H1 (cell line): ENCODE measurements around the gene ERH. TPM values are rescaled to one million over a fixed set of nuclear protein-coding genes. Genes with fewer than 3 reads are reported as not detected.

Experiments
- CTCF ChIA-PET: fragments of 300-600 bp; sonication (Branson Sonifier 250); formaldehyde crosslinking; loops from one replicate; lab custom pipeline; 2021; ENCODE audit not compliant: partially characterized antibody; lab: Charles Lee
- POLR2A ChIA-PET: fragments of 300-600 bp; sonication (Branson Sonifier 250); formaldehyde crosslinking; loops from one replicate; lab custom pipeline; 2021; ENCODE audit warnings: inconsistent platforms; ENCODE audit not compliant: partially characterized antibody; lab: Charles Lee
- DNase-seq, 2 experiments: peaks; one replicate each; pipeline versions ENCODE4 v3.0.0 to v3.0.0-alpha.2; 2010 to 2022; ENCODE audit warnings: low spot score in 2 of 2, low read depth in 1 of 2, mixed read lengths in 1 of 2
- FAIRE-seq: peaks from 2 replicates; lab custom pipeline; 2011; peaks lifted over from hg19 to GRCh38; lab: Jason Lieb, UNC
- H2AFZ ChIP-seq: 2 replicates; pipeline ENCODE4 v1.8.1; 2012; ENCODE audit warnings: low read length, inconsistent platforms
- H2AK5ac ChIP-seq: 2 replicates; pipeline ENCODE4 v1.6.1; 2013; ENCODE audit warnings: low read depth, low read length
- H2BK120ac ChIP-seq: replicated peaks from 2 replicates; pipeline ENCODE3; 2013; ENCODE audit warnings: low read depth, low read length, inconsistent platforms
- H2BK12ac ChIP-seq: 2 replicates; pipeline ENCODE4 v1.6.1; 2013; ENCODE audit warnings: low read depth, low read length
- H2BK15ac ChIP-seq: 2 replicates; pipeline ENCODE4 v1.6.1; 2013; ENCODE audit warnings: low read length
- H2BK20ac ChIP-seq: 2 replicates; pipeline ENCODE4 v1.6.1; 2013; ENCODE audit warnings: low read length
- H2BK5ac ChIP-seq: 2 replicates; pipeline ENCODE4 v1.6.1; 2013; ENCODE audit warnings: low read depth, low read length
- H3K14ac ChIP-seq: 2 replicates; pipeline ENCODE4 v1.6.1; 2013; ENCODE audit warnings: inconsistent platforms; ENCODE audit not compliant: insufficient read length
- H3K18ac ChIP-seq: 2 replicates; pipeline ENCODE4 v1.6.1; 2013; ENCODE audit warnings: low read length; ENCODE audit errors: extremely low read depth
- H3K23ac ChIP-seq: 2 replicates; pipeline ENCODE4 v1.6.1; 2013; ENCODE audit warnings: inconsistent platforms; ENCODE audit not compliant: insufficient read length
- H3K23me2 ChIP-seq: 2 replicates; pipeline ENCODE4 v1.6.1; 2013; ENCODE audit warnings: low read depth, low read length
- H3K27ac ChIP-seq: 2 replicates; pipeline ENCODE4 v1.6.1; 2011; ENCODE audit warnings: low read depth, low read length, inconsistent platforms
- H3K27me3 ChIP-seq, 4 experiments: replicated peaks in 1 of 4; 1 replicate in 1 of 4; 2 replicates in 3 of 4; pipeline versions ENCODE4 v1.6.1 to v1.8.1; 2011 to 2013; ENCODE audit warnings: low read length in 3 of 4, mild to moderate bottlenecking in 3 of 4, inconsistent platforms in 2 of 4, mixed read lengths in 2 of 4, moderate library complexity in 1 of 4; ENCODE audit not compliant: control insufficient read depth in 3 of 4, insufficient read depth in 3 of 4; ENCODE audit errors: extremely low read depth in 1 of 4
- H3K36me3 ChIP-seq, 4 experiments: 2 replicates each; pipeline versions ENCODE4 v1.6.1 to v1.8.1; 2011 to 2013; ENCODE audit warnings: mild to moderate bottlenecking in 4 of 4, low read length in 3 of 4, moderate library complexity in 2 of 4, control low read depth in 1 of 4, inconsistent platforms in 1 of 4; ENCODE audit not compliant: insufficient read depth in 4 of 4, control insufficient read depth in 2 of 4
- H3K4ac ChIP-seq: replicated peaks from 2 replicates; pipeline ENCODE3; 2013; ENCODE audit warnings: low read length, low read depth, mixed read lengths, inconsistent platforms; ENCODE audit not compliant: insufficient read length
- H3K4me1 ChIP-seq, 4 experiments: replicated peaks in 1 of 4; 1 replicate in 1 of 4; 2 replicates in 3 of 4; pipeline versions ENCODE4 v1.6.1 to v1.8.1; 2011 to 2013; ENCODE audit warnings: low read length in 3 of 4, inconsistent platforms in 2 of 4, mixed read lengths in 1 of 4; ENCODE audit not compliant: insufficient read depth in 4 of 4, control insufficient read depth in 3 of 4
- H3K4me2 ChIP-seq, 2 experiments: 2 replicates each; pipeline versions ENCODE4 v1.6.1 to v1.8.1; 2011 to 2013; ENCODE audit warnings: low read depth in 2 of 2, low read length in 2 of 2, control low read depth in 1 of 2, inconsistent platforms in 1 of 2, mild to moderate bottlenecking in 1 of 2; ENCODE audit not compliant: insufficient read depth in 1 of 2
- H3K4me3 ChIP-seq, 4 experiments: fragments of 200-600, 300-600 bp in 1 of 4; sonication (generic), shearing (Covaris generic), sonication (Bioruptor Twin) in 1 of 4; 2 replicates each; pipeline versions ENCODE4 v1.5.1 to v1.8.1; 2011 to 2016; ENCODE audit warnings: low read length in 4 of 4, low read depth in 3 of 4, control low read depth in 2 of 4, inconsistent platforms in 2 of 4, mild to moderate bottlenecking in 2 of 4, mixed read lengths in 1 of 4, moderate library complexity in 1 of 4; ENCODE audit not compliant: insufficient read depth in 2 of 4; ENCODE audit errors: extremely low read depth in 1 of 4
- H3K56ac ChIP-seq: replicated peaks from 2 replicates; pipeline ENCODE3; 2013; ENCODE audit warnings: low read depth, mild to moderate bottlenecking, mixed read lengths, low read length, inconsistent platforms; ENCODE audit not compliant: insufficient read length
- H3K79me1 ChIP-seq: 2 replicates; pipeline ENCODE4 v1.6.1; 2013; ENCODE audit warnings: low read depth, low read length, control low read depth
- H3K79me2 ChIP-seq, 2 experiments: 2 replicates each; pipeline versions ENCODE4 v1.6.1 to v1.8.1; 2012 to 2013; ENCODE audit warnings: low read length in 2 of 2, mild to moderate bottlenecking in 2 of 2, inconsistent platforms in 1 of 2; ENCODE audit not compliant: insufficient read depth in 2 of 2, control insufficient read depth in 1 of 2
- H3K9ac ChIP-seq, 4 experiments: replicated peaks in 1 of 4; 1 replicate in 1 of 4; 2 replicates in 3 of 4; pipeline versions ENCODE4 v1.6.1 to v1.8.1; 2011 to 2013; ENCODE audit warnings: low read depth in 3 of 4, low read length in 3 of 4, control low read depth in 2 of 4, mild to moderate bottlenecking in 2 of 4, moderate library complexity in 2 of 4, inconsistent platforms in 1 of 4; ENCODE audit errors: extremely low read depth in 1 of 4
- H3K9me3 ChIP-seq, 2 experiments: 2 replicates each; pipeline versions ENCODE4 v1.6.1 to v1.8.1; 2012 to 2013; ENCODE audit warnings: mild to moderate bottlenecking in 2 of 2, moderate library complexity in 2 of 2, control low read depth in 1 of 2, inconsistent platforms in 1 of 2, low read depth in 1 of 2, low read length in 1 of 2, mixed read lengths in 1 of 2; ENCODE audit not compliant: insufficient read depth in 2 of 2
- H4K20me1 ChIP-seq, 2 experiments: replicated peaks in 1 of 2; 2 replicates each; pipeline versions ENCODE3 to v1.8.1; 2011 to 2013; ENCODE audit warnings: inconsistent platforms in 2 of 2, low read length in 2 of 2, mild to moderate bottlenecking in 1 of 2; ENCODE audit not compliant: insufficient read depth in 2 of 2, control insufficient read depth in 1 of 2
- H4K5ac ChIP-seq: 2 replicates; pipeline ENCODE4 v1.6.1; 2013; ENCODE audit warnings: low read length, low read depth, mixed read lengths, inconsistent platforms; ENCODE audit not compliant: insufficient read length
- H4K8ac ChIP-seq: 2 replicates; pipeline ENCODE4 v1.8.0; 2013; ENCODE audit warnings: mild to moderate bottlenecking, moderate library complexity, low read length, inconsistent platforms; ENCODE audit not compliant: insufficient read depth; ENCODE audit errors: extremely low read depth
- H4K91ac ChIP-seq: replicated peaks from 2 replicates; pipeline ENCODE3; 2013; ENCODE audit warnings: low read length, mixed read lengths, inconsistent platforms; ENCODE audit not compliant: insufficient read length
- CEBPB ChIP-seq: IDR thresholded peaks from 2 replicates; pipeline ENCODE4 v1.6.1; 2012; ENCODE audit warnings: low read depth, low read length
- NANOG ChIP-seq: IDR thresholded peaks from 2 replicates; pipeline ENCODE4 v1.6.1; 2011; ENCODE audit warnings: low read length, low read depth, mild to moderate bottlenecking, inconsistent platforms; ENCODE audit not compliant: insufficient read depth, poor library complexity, severe bottlenecking
- NRF1 ChIP-seq: IDR thresholded peaks from 2 replicates; pipeline ENCODE4 v1.6.1; 2011; ENCODE audit warnings: mild to moderate bottlenecking, low read depth, low read length, improper control_type of control experiment
- SIN3A ChIP-seq, 2 experiments: IDR thresholded peaks in 1 of 2; conservative IDR thresholded peaks in 1 of 2; 2 replicates each; pipeline ENCODE4 v1.6.1; 2011 to 2012; ENCODE audit warnings: low read length in 2 of 2, improper control_type of control experiment in 1 of 2, low read depth in 1 of 2, mild to moderate bottlenecking in 1 of 2
- TEAD4 ChIP-seq: IDR thresholded peaks from 2 replicates; pipeline ENCODE4 v1.6.1; 2012; ENCODE audit warnings: low read depth, low read length, inconsistent platforms, mixed read lengths
- WGBS, 2 experiments: shearing (Covaris generic) in 1 of 2; methylation state at CpG; one replicate each; pipeline versions ENCODE4 v1.1.6 to v1.1.7; 2013 to 2015; ENCODE audit warnings: low lambda C conversion rate in 2 of 2, mixed read lengths in 2 of 2, inconsistent platforms in 1 of 2, low coverage in 1 of 2, missing lambda C conversion rate in 1 of 2; ENCODE audit not compliant: insufficient replicate concordance in 2 of 2, insufficient coverage in 1 of 2, insufficient read length in 1 of 2; ENCODE audit errors: extremely low coverage in 1 of 2, missing lambda C conversion rate in 1 of 2; 5-methylcytosine and 5-hydroxymethylcytosine counted together
- polyA plus RNA-seq, 7 experiments: library from polyadenylated mRNA; depleted of rRNA in 3 of 7; stranded (reverse) in 5 of 7; unstranded in 2 of 7; fragments of >200 nt in 5 of 7; fragments of 200-250 nt in 2 of 7; gene quantifications; 1 replicate in 5 of 7; 2 replicates in 1 of 7; 4 replicates in 1 of 7; pipeline versions ENCODE4 v1.2.1 to v1.2.3, GENCODE V29; 2011 to 2013; ENCODE audit warnings: missing spikeins in 2 of 7, mixed read lengths in 2 of 7
- total RNA-seq: library from RNA; stranded (reverse); fragmentation: NEBNext Ultra II Directional; extraction: Animal tissue kit (Norgen Biotek cat#: 25700); gene quantifications from 2 replicates; pipeline ENCODE4 v1.2.1, GENCODE V29; 2021

ERH gene
- total and polyA plus RNA-seq, 2 of the 8 experiments (the other 6 are each of a cell fraction or from before 2014, with no cell fraction given), result 329 to 454 TPM

- no peak overlapping the region for H2BK20ac ChIP-seq
- H3K9me3 ChIP-seq, result no peaks in the 10 kb centered on the region
- H3K4me2 ChIP-seq, result no peak overlapping the region
These were observed 15.4 kb upstream of the ERH start for GRCh38 chr14:69413483-69413882.

More at GRCh38 chr14:69413483-69413882, 15.4 kb upstream of the ERH start:
- Histone ChIP-seq H3K18ac (no peak overlapping the region), H3K79me1 (peaks cover 2% of the 10 kb centered on the region; the same call in 1 of the 2 replicates), H2BK5ac (no peak overlapping the region), H3K36me3 (no peaks in the 10 kb centered on the region), H3K4me3 (no peak overlapping the region), H2BK120ac (no peak overlapping the region), H2BK15ac (no peak overlapping the region), H3K79me2 (peaks cover 0 to 41% of the 10 kb centered on the region in 2 experiments; a peak in 2 of 4 replicates), H4K20me1 (peaks cover 0 to 2% of the 10 kb centered on the region in 2 experiments), H3K4ac (no peak overlapping the region), H3K56ac (no peak overlapping the region), H4K5ac (no peak overlapping the region), H2BK12ac (no peak overlapping the region), H3K27ac (no peak overlapping the region), H3K9ac (no peak overlapping the region), H2AFZ (no peak overlapping the region), H3K23me2 (no peaks in the 10 kb centered on the region), H4K91ac (no peak overlapping the region), H3K14ac (no peak overlapping the region), H3K23ac (no peak overlapping the region), H3K4me1 (no peaks in the 10 kb centered on the region), H4K8ac (no peak overlapping the region), H3K27me3 (no peaks in the 10 kb centered on the region), H2AK5ac (no peak overlapping the region)
- POLR2A ChIA-PET, result interaction anchor here (2.3 kb wide), 1 partner anchor 16 kb away, joined by 12 read pairs; the partner anchor contains the start of genes ERH and SLC39A9
- DNase-seq, result no peak
- no peak for TF ChIP-seq SIN3A (conservative IDR thresholded peaks at IDR 0.05 in 1 of 2, IDR thresholded peaks at IDR 0.05 in 1 of 2; ENCODE audit: low read depth in 1 of 2, low read length in 2 of 2)
- no peak for TF ChIP-seq TEAD4
- no peak for TF ChIP-seq CEBPB
- no peak for TF ChIP-seq NANOG
- TF ChIP-seq NRF1, result no peak
- CTCF ChIA-PET, result interaction anchor here (0.7 to 1.2 kb wide), 2 partner anchors 66 to 154 kb away, joined by 3 read pairs; no protein-coding TSS in a partner anchor
- FAIRE-seq, result no peak
- 91% methylated on average over 2 of the region's 2 CpGs; no CpG with 5 or more reads in 1 of the 2 experiments for WGBS, 2 experiments
